ENCODE results near the gene RAB22A. TPM values are rescaled to one million over a fixed set of nuclear protein-coding genes. Genes with fewer than 3 reads are reported as not detected.

RAB22A gene
- total and polyA plus RNA-seq, 2 donors (not counting 3 experiments of a cell fraction or from before 2014, with no cell fraction given), result 8.6 to 16.3 TPM

DNA sequence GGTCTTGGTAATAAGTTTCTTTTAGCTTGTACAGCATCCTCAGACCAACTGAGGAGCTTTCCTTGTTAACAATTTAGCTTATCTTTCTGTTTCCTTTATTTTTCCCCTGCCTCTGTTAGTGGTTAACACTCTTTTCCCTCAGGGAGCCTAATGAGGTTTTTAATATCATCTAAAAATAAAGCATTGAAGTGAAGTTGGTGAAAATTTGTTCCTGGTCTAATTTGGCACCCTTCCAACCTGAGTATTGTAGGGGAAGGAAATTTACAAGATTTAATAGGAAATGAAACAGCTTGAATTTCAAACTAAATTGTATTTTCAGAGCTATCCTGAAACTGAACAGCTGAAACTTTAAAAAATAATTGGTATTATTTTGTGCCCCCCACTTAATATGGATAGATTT lies 51.4 kb downstream of the RAB22A start:
- dilution Hi-C loops (cut with MboI; ENCODE audit: extremely low pct_ligation_motif_present, low sequenced_read_pairs), result no loop called here
- Histone ChIP-seq H3K27ac (ENCODE audit: insufficient read depth, low read depth, low read length) (no peak overlapping the region), H2AFZ (ENCODE audit: low read depth, low read length) (no peak overlapping the region), H4K20me1 (replicated peaks; ENCODE audit: control insufficient read depth, extremely low read depth, insufficient read depth, low read length) (no peaks in the 10 kb centered on the region), H3K4me1 (ENCODE audit: control insufficient read depth, extremely low read depth, insufficient read depth, low read length) (peaks cover 7% of the 10 kb centered on the region), H3K4me3 (replicated peaks in 1 of 3; ENCODE audit: insufficient read depth in 1 of 3, low read depth in 1 of 3, low read length in 3 of 3) (no peak overlapping the region), H3K9me1 (replicated peaks; ENCODE audit: control insufficient read depth, extremely low read depth, insufficient read depth, low read length) (peaks cover 4% of the 10 kb centered on the region), H3K36me3 (ENCODE audit: control insufficient read depth in 2 of 2, extremely low read depth in 1 of 2, insufficient read depth in 2 of 2, low read length in 2 of 2) (peaks cover 7 to 9% of the 10 kb centered on the region in 2 experiments), H3K4me2 (ENCODE audit: insufficient read depth, low read length) (peak overlapping the region; percentile 1), H3K27me3 (ENCODE audit: control insufficient read depth in 2 of 2, insufficient read depth in 2 of 2, low read length in 2 of 2) (no peaks in the 10 kb centered on the region), H3K9me3 (replicated peaks; ENCODE audit: control insufficient read depth, insufficient read depth, low read length) (no peaks in the 10 kb centered on the region), H3K9ac (replicated peaks; ENCODE audit: extremely low read depth, insufficient read depth, low read length) (no peak overlapping the region), H3K79me2 (ENCODE audit: control insufficient read depth, insufficient read depth, low read length) (no peaks in the 10 kb centered on the region)
- ChIA-PET CTCF (interaction anchor here (0.9 to 2.3 kb wide), 14 partner anchors 11 to 479 kb away, joined by 3 to 8 read pairs (median 4); partner anchors contain the start of gene VAPB), POLR2A (no interaction called here)
- DNase-seq (ENCODE audit: low read depth, low spot score), result peak; percentile 44
- TF ChIP-seq POLR2AphosphoS5 (IDR thresholded peaks at IDR 0.05; ENCODE audit: insufficient read depth, low read depth, low read length), result no peak
- no peak for TF ChIP-seq FOS (IDR thresholded peaks at IDR 0.05; ENCODE audit: borderline replicate concordance, insufficient read depth, low read length)
- TF ChIP-seq, protein P1, sequence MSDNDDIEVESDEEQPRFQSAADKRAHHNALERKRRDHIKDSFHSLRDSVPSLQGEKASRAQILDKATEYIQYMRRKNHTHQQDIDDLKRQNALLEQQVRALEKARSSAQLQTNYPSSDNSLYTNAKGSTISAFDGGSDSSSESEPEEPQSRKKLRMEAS (IDR thresholded peaks at IDR 0.05; ENCODE audit: insufficient read depth, insufficient read length), result no peak
- no peak for TF ChIP-seq GATA2 (IDR thresholded peaks at IDR 0.05; ENCODE audit: insufficient read depth, insufficient read length, low read depth, low read length)
- no peak for TF ChIP-seq POLR2A (IDR thresholded peaks at IDR 0.05; ENCODE audit: low read depth, low read length)
- TF ChIP-seq EZH2 (IDR thresholded peaks at IDR 0.05; ENCODE audit: borderline replicate concordance, low read depth, low read length, severe bottlenecking), result no peak
- TF ChIP-seq, protein P2, sequence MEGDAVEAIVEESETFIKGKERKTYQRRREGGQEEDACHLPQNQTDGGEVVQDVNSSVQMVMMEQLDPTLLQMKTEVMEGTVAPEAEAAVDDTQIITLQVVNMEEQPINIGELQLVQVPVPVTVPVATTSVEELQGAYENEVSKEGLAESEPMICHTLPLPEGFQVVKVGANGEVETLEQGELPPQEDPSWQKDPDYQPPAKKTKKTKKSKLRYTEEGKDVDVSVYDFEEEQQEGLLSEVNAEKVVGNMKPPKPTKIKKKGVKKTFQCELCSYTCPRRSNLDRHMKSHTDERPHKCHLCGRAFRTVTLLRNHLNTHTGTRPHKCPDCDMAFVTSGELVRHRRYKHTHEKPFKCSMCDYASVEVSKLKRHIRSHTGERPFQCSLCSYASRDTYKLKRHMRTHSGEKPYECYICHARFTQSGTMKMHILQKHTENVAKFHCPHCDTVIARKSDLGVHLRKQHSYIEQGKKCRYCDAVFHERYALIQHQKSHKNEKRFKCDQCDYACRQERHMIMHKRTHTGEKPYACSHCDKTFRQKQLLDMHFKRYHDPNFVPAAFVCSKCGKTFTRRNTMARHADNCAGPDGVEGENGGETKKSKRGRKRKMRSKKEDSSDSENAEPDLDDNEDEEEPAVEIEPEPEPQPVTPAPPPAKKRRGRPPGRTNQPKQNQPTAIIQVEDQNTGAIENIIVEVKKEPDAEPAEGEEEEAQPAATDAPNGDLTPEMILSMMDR (IDR thresholded peaks at IDR 0.05; ENCODE audit: extremely low read depth in 1 of 2, insufficient read depth in 1 of 2, low read depth in 1 of 2, low read length in 2 of 2), result no peak
- TF ChIP-seq MYC (IDR thresholded peaks at IDR 0.05; ENCODE audit: low read depth, low read length), result no peak
- TF ChIP-seq JUN (IDR thresholded peaks at IDR 0.05; ENCODE audit: borderline replicate concordance, insufficient read depth, insufficient read length, low read depth), result no peak
- no TSS peak for BruUV-seq (replicated peaks)
- intact Hi-C loops (cut with micrococcal nuclease), result no loop called here
- no peak for FAIRE-seq
